Effector memory CD4-positive, alpha-beta T cell (primary cell): ENCODE results near the gene NEK6.

Experiments used
- DNase-seq, 3 donors: peaks; one replicate each; pipeline ENCODE4 v3.0.0-alpha.2; 2020
- H3K27ac ChIP-seq: 2 replicates; pipeline ENCODE4 v1.7.0; 2013; ENCODE audit warnings: mild to moderate bottlenecking, low read length, moderate library complexity; ENCODE audit not compliant: insufficient read depth, poor library complexity, severe bottlenecking
- H3K27me3 ChIP-seq: replicated peaks from 2 replicates; pipeline ENCODE4 v1.7.0; 2013; ENCODE audit warnings: mild to moderate bottlenecking, low read length; ENCODE audit not compliant: insufficient read depth, control insufficient read depth, poor library complexity, severe bottlenecking
- H3K36me3 ChIP-seq: 2 replicates; pipeline ENCODE4 v1.7.0; 2013; ENCODE audit warnings: mild to moderate bottlenecking, low read length, moderate library complexity; ENCODE audit not compliant: control insufficient read depth, insufficient read depth
- H3K4me1 ChIP-seq: 2 replicates; pipeline ENCODE4 v1.7.0; 2013; ENCODE audit warnings: low read length, mild to moderate bottlenecking; ENCODE audit not compliant: control insufficient read depth, insufficient read depth, poor library complexity, severe bottlenecking
- H3K4me3 ChIP-seq: 2 replicates; pipeline ENCODE4 v1.7.0; 2013; ENCODE audit warnings: low read length, low read depth, mild to moderate bottlenecking; ENCODE audit not compliant: insufficient read depth, poor library complexity, severe bottlenecking
- H3K9me3 ChIP-seq: 2 replicates; pipeline ENCODE4 v1.7.0; 2013; ENCODE audit warnings: mild to moderate bottlenecking, low read length, moderate library complexity; ENCODE audit not compliant: control insufficient read depth

NEK6 gene

GRCh38 chr9:124313940-124314339 is 56.2 kb downstream of the NEK6 start:
- Histone ChIP-seq H3K9me3 (no peaks in the 10 kb centered on the region), H3K4me3 (no peak overlapping the region), H3K4me1 (no peaks in the 10 kb centered on the region), H3K27me3 (no peaks in the 10 kb centered on the region), H3K36me3 (peaks cover 3% of the 10 kb centered on the region), H3K27ac (no peak overlapping the region)
- DNase-seq = no peak

GRCh38 chr9:124315882-124316281 is 58.1 kb downstream of the NEK6 start:
- Histone ChIP-seq H3K27ac (no peak overlapping the region), H3K36me3 (peaks cover 3% of the 10 kb centered on the region), H3K9me3 (no peaks in the 10 kb centered on the region), H3K4me3 (no peak overlapping the region), H3K4me1 (no peaks in the 10 kb centered on the region), H3K27me3 (no peaks in the 10 kb centered on the region)
- DNase-seq = no peak

GRCh38 chr9:124320062-124320973 is 62.6 kb downstream of the NEK6 start:
- Histone ChIP-seq H3K4me1 (no peaks in the 10 kb centered on the region), H3K27me3 (no peaks in the 10 kb centered on the region), H3K4me3 (no peak overlapping the region), H3K27ac (no peak overlapping the region), H3K36me3 (no peaks in the 10 kb centered on the region), H3K9me3 (no peaks in the 10 kb centered on the region)
- peak in 1 of 3 donors; percentile 12 for DNase-seq

- H3K4me3 ChIP-seq = no peak overlapping the region
- no peak for DNase-seq
- H3K27ac ChIP-seq = no peak overlapping the region
- no peaks in the 10 kb centered on the region for H3K36me3 ChIP-seq
- H3K27me3 ChIP-seq = no peaks in the 10 kb centered on the region
- no peaks in the 10 kb centered on the region for H3K9me3 ChIP-seq
- H3K4me1 ChIP-seq = no peaks in the 10 kb centered on the region
Measured at GRCh38 chr9:124321416-124321815, 63.7 kb downstream of the NEK6 start.

GRCh38 chr9:124321935-124322334 is 64.2 kb downstream of the NEK6 start:
- Histone ChIP-seq H3K27me3 (no peaks in the 10 kb centered on the region), H3K4me1 (no peaks in the 10 kb centered on the region), H3K4me3 (no peak overlapping the region), H3K9me3 (no peaks in the 10 kb centered on the region), H3K36me3 (no peaks in the 10 kb centered on the region), H3K27ac (no peak overlapping the region)
- no peak for DNase-seq

GRCh38 chr9:124322618-124323432 is 65.1 kb downstream of the NEK6 start:
- no peak for DNase-seq
- Histone ChIP-seq H3K27me3 (no peaks in the 10 kb centered on the region), H3K4me3 (no peak overlapping the region), H3K36me3 (no peaks in the 10 kb centered on the region), H3K4me1 (no peaks in the 10 kb centered on the region), H3K27ac (no peak overlapping the region), H3K9me3 (no peaks in the 10 kb centered on the region)

GRCh38 chr9:124323904-124324303 is 66.2 kb downstream of the NEK6 start:
- H3K4me1 ChIP-seq = no peaks in the 10 kb centered on the region
- no peak for DNase-seq
- no peak overlapping the region for H3K27ac ChIP-seq
- no peaks in the 10 kb centered on the region for H3K27me3 ChIP-seq
- no peaks in the 10 kb centered on the region for H3K9me3 ChIP-seq
- H3K36me3 ChIP-seq = no peaks in the 10 kb centered on the region
- no peak overlapping the region for H3K4me3 ChIP-seq

GRCh38 chr9:124325816-124326215 is 68.1 kb downstream of the NEK6 start:
- H3K36me3 ChIP-seq = no peaks in the 10 kb centered on the region
- H3K4me1 ChIP-seq = no peaks in the 10 kb centered on the region
- no peak for DNase-seq
- H3K9me3 ChIP-seq = no peaks in the 10 kb centered on the region
- no peak overlapping the region for H3K27ac ChIP-seq
- H3K27me3 ChIP-seq = no peaks in the 10 kb centered on the region
- no peak overlapping the region for H3K4me3 ChIP-seq

- Histone ChIP-seq H3K27ac (no peak overlapping the region), H3K4me3 (no peak overlapping the region), H3K27me3 (no peaks in the 10 kb centered on the region), H3K9me3 (no peaks in the 10 kb centered on the region), H3K36me3 (no peaks in the 10 kb centered on the region), H3K4me1 (no peaks in the 10 kb centered on the region)
- no peak for DNase-seq
Measured at GRCh38 chr9:124326378-124326777, 68.6 kb downstream of the NEK6 start.

GRCh38 chr9:124327491-124327890 is 69.7 kb downstream of the NEK6 start:
- no peak for DNase-seq
- H3K36me3 ChIP-seq = no peaks in the 10 kb centered on the region

More at GRCh38 chr9:124327491-124327890, 69.7 kb downstream of the NEK6 start:
- no peak overlapping the region for H3K27ac ChIP-seq
- H3K4me3 ChIP-seq = no peak overlapping the region
- H3K9me3 ChIP-seq = no peaks in the 10 kb centered on the region
- no peaks in the 10 kb centered on the region for H3K27me3 ChIP-seq
- no peaks in the 10 kb centered on the region for H3K4me1 ChIP-seq
